ENCODE data around the gene PMEPA1. TPM values are rescaled to one million over a fixed set of nuclear protein-coding genes. Genes with fewer than 3 reads are reported as not detected.

The PMEPA1 gene
- polyA plus RNA-seq, 3 donors = 15.0 to 134 (median 22.1) TPM

DNA sequence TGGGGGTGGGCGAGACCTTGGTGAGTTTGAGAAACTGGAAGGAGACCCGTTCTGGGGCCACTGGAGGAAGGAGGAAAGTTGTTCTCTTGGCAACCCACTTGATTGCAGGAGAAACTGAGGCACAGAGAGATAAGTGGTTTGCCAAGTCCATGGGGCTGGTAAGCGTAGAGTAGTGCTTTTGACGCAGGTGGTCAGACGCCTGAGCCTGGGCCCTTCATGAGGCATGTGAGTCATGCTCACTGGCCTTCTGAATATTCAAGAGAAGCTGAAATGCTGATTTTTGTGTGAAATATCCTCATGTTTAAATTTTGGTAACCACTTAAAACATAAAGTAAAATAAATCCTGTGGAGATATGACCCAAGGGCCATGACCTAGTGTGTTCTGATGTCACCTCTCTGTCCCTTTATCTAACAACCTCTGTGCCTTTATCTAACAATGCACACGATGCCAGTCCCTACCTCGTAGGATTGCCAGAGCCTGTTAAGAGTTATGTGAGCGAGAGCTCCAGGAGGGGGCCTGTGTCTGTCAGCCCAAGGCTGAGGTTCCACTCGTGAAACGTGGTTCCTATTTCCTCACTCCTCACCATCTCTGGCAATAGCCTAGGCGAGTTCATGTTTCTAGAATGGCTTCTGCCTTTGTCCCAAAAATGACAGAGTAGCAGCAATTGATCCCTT, 32.8 kb upstream of the PMEPA1 start:
- 56 to 74% (median 71%) methylated on average over 11 of the region's 11 CpGs for WGBS, 3 donors
- no peak overlapping the region for H3K27ac ChIP-seq (ENCODE audit: low read depth, low read length)

DNA sequence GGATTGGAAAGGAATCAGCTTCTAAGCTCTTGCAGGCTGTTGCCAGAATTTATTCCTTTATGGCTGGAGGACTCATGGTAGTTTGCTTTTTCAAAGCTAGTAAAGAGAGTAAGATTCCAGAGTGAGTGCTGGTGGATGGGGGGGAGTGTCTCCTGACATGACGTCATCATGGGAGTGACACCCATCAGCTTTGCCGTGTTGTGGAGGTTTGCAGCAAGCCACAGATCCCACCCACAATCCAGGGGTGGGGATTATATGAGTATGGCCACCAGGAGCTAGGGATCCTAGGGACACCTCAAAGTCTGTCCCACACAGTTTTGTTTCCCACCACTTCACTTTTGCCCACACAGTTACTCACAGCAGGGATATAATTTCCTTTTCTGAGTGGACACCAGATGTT, 28.7 kb upstream of the PMEPA1 start:
- 36 to 40% (median 38%) methylated on average over 2 of the region's 2 CpGs for WGBS, 3 donors
- no peak overlapping the region for H3K27ac ChIP-seq (ENCODE audit: low read depth, low read length)

GRCh38 chr20:57738053-57738452, 28.2 kb upstream of the PMEPA1 start:
- 43 to 94% (median 84%) methylated on average over 2 of the region's 2 CpGs for WGBS, 3 donors
- no peak overlapping the region for H3K27ac ChIP-seq (ENCODE audit: low read depth, low read length)

DNA sequence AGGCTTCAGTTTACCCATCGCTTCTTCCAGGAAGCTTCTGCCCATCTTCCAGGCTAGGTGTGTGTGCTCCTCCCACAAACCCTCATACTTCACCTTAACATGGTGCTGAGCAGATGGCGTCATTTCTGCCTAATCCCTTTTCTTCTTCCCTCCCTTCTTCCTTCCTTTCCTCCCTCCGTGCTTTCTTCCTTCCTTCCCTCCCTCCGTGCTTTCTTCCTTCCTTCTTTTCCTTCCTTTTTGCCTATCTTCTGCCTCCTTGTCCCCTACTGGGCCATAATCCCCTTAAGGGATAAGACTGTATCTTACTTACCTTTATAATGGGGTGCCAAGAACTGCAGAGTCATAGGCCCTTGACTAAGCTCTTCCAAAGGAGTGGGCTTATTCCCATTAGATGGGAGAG, 27.5 kb upstream of the PMEPA1 start:
- H3K27ac ChIP-seq (ENCODE audit: low read depth, low read length) = no peak overlapping the region
- WGBS, 3 donors = 60 to 73% (median 64%) methylated on average over 4 of the region's 4 CpGs

- WGBS, 3 donors = 40 to 77% (median 70%) methylated on average over 10 of the region's 10 CpGs
- no peak overlapping the region for H3K27ac ChIP-seq (ENCODE audit: low read depth, low read length)
Observed at GRCh38 chr20:57736738-57737347, 27.0 kb upstream of the PMEPA1 start.

DNA sequence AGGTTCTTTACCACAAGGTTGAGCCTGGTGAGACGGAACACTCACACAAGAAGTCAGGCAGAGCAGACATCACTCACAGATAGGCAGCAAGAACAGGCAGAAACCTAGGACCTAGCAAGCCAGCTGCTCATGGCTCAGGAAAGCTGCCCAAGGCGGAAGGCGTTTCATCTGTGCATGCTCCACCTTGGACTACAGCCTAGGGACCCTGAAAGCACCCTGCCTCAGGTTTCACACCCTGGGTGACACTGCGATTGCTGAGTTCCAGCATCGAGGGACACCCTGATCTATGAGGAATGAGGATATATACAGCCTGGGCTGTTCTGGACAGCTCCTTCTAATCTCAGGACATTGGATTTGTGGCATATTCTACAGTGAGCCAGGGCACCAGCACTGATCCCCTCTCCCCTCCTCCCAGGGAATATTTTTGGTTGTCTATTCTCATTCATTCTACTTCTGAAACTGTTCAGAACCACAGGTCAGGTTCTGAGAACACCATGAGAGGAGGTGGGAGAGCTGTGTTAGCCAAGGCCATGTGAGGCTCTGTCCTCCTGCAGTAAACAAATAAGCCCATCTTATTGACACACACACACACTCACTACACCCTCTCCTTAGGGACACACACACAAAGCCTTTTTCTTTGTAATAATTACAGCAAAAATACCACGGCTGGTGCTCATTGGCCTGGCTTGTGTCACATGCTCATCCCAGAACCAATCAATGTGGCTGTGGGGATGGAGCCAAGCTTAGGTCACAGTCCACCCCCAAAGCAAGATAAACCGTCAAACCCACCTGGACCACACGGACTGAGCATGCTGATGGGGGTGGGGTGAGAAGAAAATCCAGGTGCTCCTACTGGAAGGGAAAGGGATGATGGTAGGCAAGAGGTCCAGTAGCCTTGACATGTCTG, 26.3 kb upstream of the PMEPA1 start:
- no peak overlapping the region for H3K27ac ChIP-seq (ENCODE audit: low read depth, low read length)
- WGBS, 3 donors = 71 to 85% (median 85%) methylated on average over 8 of the region's 8 CpGs

DNA sequence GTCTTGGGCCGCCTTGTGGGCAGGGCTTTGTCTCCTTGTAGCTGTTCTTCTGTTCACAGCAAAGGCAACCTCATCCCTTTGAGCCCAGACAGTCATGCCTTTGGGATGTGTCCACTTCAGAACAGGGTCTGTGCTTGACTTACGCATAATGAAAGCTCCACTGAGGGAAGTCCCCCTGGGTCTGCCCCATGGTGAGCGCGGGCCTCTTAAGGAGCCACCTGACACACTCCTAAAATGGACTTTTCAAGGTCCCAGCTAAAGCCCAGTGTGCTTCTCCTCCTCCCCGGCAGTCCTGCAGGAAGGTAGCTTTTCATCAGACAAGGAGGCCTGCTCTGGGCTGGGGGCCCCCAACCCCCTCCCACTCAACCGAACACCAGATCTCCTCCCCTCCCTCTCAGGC, 24.9 kb upstream of the PMEPA1 start:
- H3K27ac ChIP-seq (ENCODE audit: low read depth, low read length) = no peak overlapping the region
- WGBS, 3 donors = 80 to 95% (median 91%) methylated on average over 6 of the region's 6 CpGs

DNA sequence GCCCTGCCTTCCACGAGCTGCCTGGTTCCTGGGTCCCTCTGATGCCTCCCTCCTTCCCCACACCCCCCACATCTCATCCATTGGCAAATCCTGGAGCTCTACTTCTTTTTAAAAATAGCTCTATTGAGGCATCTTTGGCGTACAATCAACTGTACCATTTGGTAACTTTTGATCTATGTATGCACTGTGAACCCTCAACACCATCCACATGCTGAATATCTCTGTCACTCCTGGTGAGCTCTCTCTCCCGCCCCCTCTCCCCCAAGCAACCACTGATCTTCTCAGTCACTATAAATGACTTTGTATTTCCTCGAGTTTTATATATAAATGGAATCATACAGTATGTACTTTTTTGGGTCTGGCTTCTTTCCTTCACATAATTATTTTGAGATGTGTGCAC, 22.4 kb upstream of the PMEPA1 start:
- WGBS, 3 donors = 55 to 78% (median 70%) methylated on average over 4 of the region's 4 CpGs
- no peak overlapping the region for H3K27ac ChIP-seq (ENCODE audit: low read depth, low read length)

DNA sequence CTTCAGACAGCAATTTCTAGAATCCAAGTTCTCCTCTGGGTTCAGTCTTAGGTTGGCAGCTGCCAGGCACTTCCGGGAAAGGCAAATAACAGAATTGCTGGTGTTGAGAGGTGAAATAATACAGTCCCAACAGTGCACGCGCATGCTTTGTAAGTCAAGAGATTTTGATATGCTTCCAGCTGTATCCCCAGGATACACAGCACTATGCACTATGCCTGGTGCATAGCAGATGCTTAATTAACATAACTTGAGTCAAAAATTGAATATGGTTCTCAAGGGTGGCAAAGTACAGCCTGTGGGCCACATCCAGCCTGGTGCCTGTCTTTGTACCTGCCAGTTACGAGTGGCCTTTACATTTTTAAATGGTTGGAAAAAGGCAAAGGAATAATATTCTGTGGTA, 18.9 kb upstream of the PMEPA1 start:
- 82 to 91% (median 87%) methylated on average over 4 of the region's 4 CpGs for WGBS, 3 donors
- no peak overlapping the region for H3K27ac ChIP-seq (ENCODE audit: low read depth, low read length)

DNA sequence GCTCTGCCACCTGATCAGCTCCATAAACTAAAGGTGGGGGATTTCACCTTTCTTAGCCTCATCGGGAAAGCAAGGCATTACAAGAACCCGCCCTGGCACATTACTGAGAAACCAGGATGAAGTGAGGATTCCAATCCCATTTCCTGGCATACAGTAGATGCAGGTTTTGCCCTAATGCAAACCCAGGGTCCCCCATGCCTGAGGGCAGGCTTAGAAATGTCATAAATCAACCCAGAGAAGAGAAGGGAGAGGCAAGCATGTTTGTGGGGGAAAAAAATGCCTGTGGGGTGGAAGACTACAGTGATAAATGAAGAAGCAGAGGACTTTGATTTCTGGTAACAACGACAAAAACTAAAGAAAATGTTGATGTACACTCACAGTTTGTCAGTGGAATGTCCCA, 18.0 kb upstream of the PMEPA1 start:
- WGBS, 3 donors = 58 to 86% (median 80%) methylated on average over 3 of the region's 3 CpGs

DNA sequence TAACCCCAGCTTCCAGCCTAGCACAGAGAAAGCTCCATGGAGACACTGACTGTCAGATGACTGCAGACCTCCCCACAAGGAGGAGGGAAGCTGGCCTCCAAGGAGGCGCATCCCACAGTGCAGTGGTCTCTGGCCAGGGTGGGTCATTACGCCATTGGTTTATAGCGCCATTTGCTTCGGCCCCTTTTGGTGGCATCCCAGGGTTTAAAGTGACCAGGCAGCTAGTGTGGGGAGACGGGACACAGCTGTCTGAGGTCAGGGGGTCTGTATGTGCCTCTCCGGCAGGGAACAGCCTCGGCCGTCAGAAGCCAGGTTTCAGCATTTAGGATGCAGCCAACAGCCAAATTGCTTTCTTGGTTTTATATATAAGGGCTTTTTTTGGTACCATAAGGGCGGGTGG, 15.8 kb upstream of the PMEPA1 start:
- H3K27ac ChIP-seq (ENCODE audit: low read depth, low read length) = no peak overlapping the region
- WGBS, 3 donors = 88 to 93% (median 89%) methylated on average over 9 of the region's 9 CpGs

More for the DNA sequence above, 18.0 kb upstream of the PMEPA1 start:
- H3K27ac ChIP-seq (ENCODE audit: low read depth, low read length) = no peak overlapping the region

GRCh38 chr20:57724610-57725405, 15.0 kb upstream of the PMEPA1 start:
- WGBS, 3 donors = 80 to 85% (median 83%) methylated on average over 16 of the region's 16 CpGs
- no peak overlapping the region for H3K27ac ChIP-seq (ENCODE audit: low read depth, low read length)

GRCh38 chr20:57723816-57724215, 14.0 kb upstream of the PMEPA1 start:
- WGBS, 3 donors = 90 to 93% (median 92%) methylated on average over 7 of the region's 7 CpGs

DNA sequence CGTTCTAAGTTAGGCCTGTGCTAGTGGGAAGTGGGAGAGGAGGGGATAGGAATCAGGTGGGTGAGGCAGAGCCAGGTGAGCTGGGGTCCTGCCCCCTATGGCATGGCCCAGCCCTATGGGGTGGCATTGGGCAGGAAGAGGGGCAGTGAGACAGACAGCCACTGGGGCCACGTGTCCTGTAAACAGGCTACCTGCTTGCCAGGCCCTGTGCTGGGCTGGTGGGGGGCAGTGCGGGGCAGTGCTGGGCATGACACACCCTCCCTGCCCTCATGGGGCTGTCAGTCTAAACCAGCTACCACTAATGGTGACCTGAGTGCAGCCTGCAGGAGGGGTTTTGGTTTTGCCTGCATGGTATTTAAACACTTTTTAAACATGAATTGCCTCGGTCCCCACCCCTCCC, 10.1 kb upstream of the PMEPA1 start:
- 61 to 84% (median 77%) methylated on average over 4 of the region's 4 CpGs for WGBS, 3 donors
- H3K27ac ChIP-seq (ENCODE audit: low read depth, low read length) = no peak overlapping the region

More at GRCh38 chr20:57723816-57724215, 14.0 kb upstream of the PMEPA1 start:
- no peak overlapping the region for H3K27ac ChIP-seq (ENCODE audit: low read depth, low read length)

- 1% methylated on average over 31 of the region's 31 CpGs for WGBS, 3 donors
- no peak overlapping the region for H3K27ac ChIP-seq (ENCODE audit: low read depth, low read length)
Observed at GRCh38 chr20:57718490-57719009, 8.7 kb upstream of the PMEPA1 start.

GRCh38 chr20:57717797-57718196, 8.0 kb upstream of the PMEPA1 start:
- 52 to 66% (median 57%) methylated on average over 11 of the region's 11 CpGs for WGBS, 3 donors
- H3K27ac ChIP-seq (ENCODE audit: low read depth, low read length) = no peak overlapping the region

DNA sequence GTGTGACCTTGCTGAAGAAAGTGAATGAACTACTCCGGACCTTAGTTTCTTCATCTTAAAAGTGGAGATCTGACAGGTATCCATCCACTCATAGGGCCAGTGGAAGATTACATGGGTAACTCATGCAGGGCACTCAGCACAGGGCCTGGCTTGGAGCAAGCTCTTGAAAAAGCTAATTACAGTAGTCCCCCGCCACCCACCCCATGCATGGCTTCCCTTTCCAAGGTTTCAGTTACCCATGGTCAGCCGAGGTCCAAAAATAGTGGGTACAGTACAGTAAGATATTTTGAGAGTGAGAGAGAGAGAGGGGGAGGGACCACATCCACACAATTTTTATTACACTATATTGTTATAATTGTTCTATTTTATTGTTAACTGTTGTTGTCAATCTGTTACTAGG, 7.1 kb upstream of the PMEPA1 start:
- H3K27ac ChIP-seq (ENCODE audit: low read depth, low read length) = no peak overlapping the region
- 65 to 78% (median 75%) methylated on average over 3 of the region's 3 CpGs for WGBS, 3 donors

DNA sequence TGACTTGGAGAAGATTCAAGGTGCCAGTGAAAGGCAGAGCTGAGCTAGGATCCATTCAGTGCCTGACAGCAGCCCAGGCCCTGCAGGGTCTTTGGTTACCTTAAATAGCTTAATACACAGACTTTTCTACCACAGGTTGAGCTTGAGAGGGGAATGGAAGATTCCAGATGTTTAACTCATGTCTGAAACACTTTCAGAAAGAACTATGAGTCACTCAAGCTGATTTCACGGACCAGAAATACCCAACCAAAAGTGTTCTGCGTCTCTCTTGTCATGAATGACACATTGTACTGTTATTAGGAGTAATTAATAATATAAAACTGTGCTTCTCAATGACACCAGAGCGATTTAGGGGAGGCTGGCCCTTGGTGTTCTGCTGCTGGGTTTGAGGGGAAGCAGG, 6.4 kb upstream of the PMEPA1 start:
- no peak overlapping the region for H3K27ac ChIP-seq (ENCODE audit: low read depth, low read length)
- 40 to 79% (median 77%) methylated on average over 3 of the region's 3 CpGs for WGBS, 3 donors
